Measurements from ENCODE around the gene PIGQ. TPM values are rescaled to one million over a fixed set of nuclear protein-coding genes. Genes with fewer than 3 reads are reported as not detected.
A peak's percentile ranks its signal among the peaks of the same experiment; 100 is the strongest.

The PIGQ gene
- total RNA-seq, 3 donors from 2014 or later = 37.8 to 39.6 (median 38.4) TPM

- H3K4me3 ChIP-seq = no peak overlapping the region
- H3K36me3 ChIP-seq (ENCODE audit: low read depth) = no peaks in the 10 kb centered on the region
- intact Hi-C loops (cut with DNase I, micrococcal nuclease) = no loop called here
- H3K9me3 ChIP-seq = no peaks in the 10 kb centered on the region
- TF ChIP-seq, protein P1, sequence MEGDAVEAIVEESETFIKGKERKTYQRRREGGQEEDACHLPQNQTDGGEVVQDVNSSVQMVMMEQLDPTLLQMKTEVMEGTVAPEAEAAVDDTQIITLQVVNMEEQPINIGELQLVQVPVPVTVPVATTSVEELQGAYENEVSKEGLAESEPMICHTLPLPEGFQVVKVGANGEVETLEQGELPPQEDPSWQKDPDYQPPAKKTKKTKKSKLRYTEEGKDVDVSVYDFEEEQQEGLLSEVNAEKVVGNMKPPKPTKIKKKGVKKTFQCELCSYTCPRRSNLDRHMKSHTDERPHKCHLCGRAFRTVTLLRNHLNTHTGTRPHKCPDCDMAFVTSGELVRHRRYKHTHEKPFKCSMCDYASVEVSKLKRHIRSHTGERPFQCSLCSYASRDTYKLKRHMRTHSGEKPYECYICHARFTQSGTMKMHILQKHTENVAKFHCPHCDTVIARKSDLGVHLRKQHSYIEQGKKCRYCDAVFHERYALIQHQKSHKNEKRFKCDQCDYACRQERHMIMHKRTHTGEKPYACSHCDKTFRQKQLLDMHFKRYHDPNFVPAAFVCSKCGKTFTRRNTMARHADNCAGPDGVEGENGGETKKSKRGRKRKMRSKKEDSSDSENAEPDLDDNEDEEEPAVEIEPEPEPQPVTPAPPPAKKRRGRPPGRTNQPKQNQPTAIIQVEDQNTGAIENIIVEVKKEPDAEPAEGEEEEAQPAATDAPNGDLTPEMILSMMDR (IDR thresholded peaks at IDR 0.05) = no peak
- H3K4me1 ChIP-seq (ENCODE audit: low read depth) = peaks cover 41% of the 10 kb centered on the region
- no peak for DNase-seq
- ATAC-seq = no peak
These were observed 38.2 kb upstream of the PIGQ start for GRCh38 chr16:531494-532125.

GRCh38 chr16:533391-534123 is 36.2 kb upstream of the PIGQ start:
- DNase-seq = peak; percentile 82 to 86 (median 85)
- Histone ChIP-seq H3K4me1 (ENCODE audit: low read depth) (peaks cover 42% of the 10 kb centered on the region), H3K4me3 (no peak overlapping the region), H3K36me3 (ENCODE audit: low read depth) (no peaks in the 10 kb centered on the region), H3K9me3 (no peaks in the 10 kb centered on the region)
- TF ChIP-seq, protein P1 (IDR thresholded peaks at IDR 0.05) = no peak
- ATAC-seq = peak; percentile 70
- intact Hi-C loops (cut with DNase I, micrococcal nuclease) = no loop called here

DNA sequence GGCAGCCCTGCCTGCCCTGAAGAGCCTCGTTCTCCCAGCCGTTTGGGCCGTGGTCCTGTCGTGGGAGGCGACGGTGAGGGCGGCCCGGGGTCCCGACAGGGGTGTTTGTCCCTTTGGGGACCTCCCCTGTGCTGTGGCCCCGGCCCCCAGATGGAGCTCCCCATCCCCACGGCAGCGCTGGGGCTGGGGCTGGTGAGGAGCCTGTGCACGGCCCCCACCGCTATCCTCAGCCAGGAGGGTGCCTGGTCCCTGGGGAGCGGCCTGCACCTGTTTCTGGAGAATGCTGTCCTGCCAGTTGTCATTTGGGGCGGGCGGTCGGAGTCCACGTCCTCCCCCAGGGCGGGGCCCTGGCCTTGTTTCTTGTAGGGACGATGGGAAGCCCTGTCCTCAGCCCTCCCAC is 35.6 kb upstream of the PIGQ start:
- DNase-seq (peak; percentile 88 to 89 (median 89)), ATAC-seq (peak; percentile 76)
- TF ChIP-seq, protein P1 (IDR thresholded peaks at IDR 0.05) = no peak

DNA sequence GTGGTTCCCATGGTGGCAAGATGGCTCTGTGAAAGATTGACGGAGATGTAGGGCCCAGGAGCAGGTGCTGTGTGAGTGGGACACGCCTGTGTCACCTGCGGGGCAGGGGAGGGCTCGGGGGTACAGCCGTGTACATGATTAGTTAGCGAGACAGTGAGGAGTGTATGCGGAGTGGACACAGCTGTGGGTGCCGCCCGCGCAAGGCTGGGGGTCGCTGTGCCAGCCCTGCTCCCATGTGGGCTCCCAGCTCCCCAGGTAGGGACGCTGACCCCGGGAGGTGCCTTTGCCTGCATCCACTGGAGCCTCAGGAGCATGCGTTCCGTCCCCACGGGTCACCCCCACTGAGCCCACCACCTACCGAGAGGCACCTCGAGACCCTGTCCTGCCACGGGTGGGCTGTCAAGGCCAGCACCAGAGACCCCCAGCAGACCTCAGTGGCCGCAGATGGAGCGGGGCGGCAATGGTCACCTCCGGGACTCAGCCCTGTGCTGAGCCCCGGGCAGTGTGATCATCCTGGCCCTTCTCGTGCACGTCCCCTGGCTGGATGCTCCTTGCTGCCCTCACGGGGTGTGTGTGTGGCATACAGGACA is 34.8 kb upstream of the PIGQ start:
- Histone ChIP-seq H3K4me3 (no peak overlapping the region), H3K4me1 (ENCODE audit: low read depth) (peaks cover 31% of the 10 kb centered on the region), H3K9me3 (no peaks in the 10 kb centered on the region), H3K36me3 (ENCODE audit: low read depth) (no peaks in the 10 kb centered on the region)
- ATAC-seq (no peak), DNase-seq (peak in 1 of 3 donors; percentile 17)
- TF ChIP-seq, protein P1 (IDR thresholded peaks at IDR 0.05) = no peak
- intact Hi-C loops (cut with DNase I, micrococcal nuclease) = no loop called here

More for the DNA sequence above, 35.6 kb upstream of the PIGQ start:
- H3K4me3 ChIP-seq = no peak overlapping the region
- no peaks in the 10 kb centered on the region for H3K9me3 ChIP-seq
- H3K36me3 ChIP-seq (ENCODE audit: low read depth) = no peaks in the 10 kb centered on the region
- peaks cover 39% of the 10 kb centered on the region for H3K4me1 ChIP-seq (ENCODE audit: low read depth)
- intact Hi-C loops (cut with DNase I, micrococcal nuclease) = no loop called here

- no peak overlapping the region for H3K4me3 ChIP-seq
- H3K9me3 ChIP-seq = no peaks in the 10 kb centered on the region
- ATAC-seq (peak; percentile 81), DNase-seq (peak; percentile 81 to 90 (median 89))
- peaks cover 24% of the 10 kb centered on the region for H3K4me1 ChIP-seq (ENCODE audit: low read depth)
- intact Hi-C loops (cut with DNase I, micrococcal nuclease) = no loop called here
- no peaks in the 10 kb centered on the region for H3K36me3 ChIP-seq (ENCODE audit: low read depth)
- TF ChIP-seq, protein P1 (IDR thresholded peaks at IDR 0.05) = no peak
These were observed 34.0 kb upstream of the PIGQ start for GRCh38 chr16:535446-536405.

Data from mucosa of descending colon (tissue), 3 donors.